ENCODE data around the gene NBEA. TPM values are rescaled to one million over a fixed set of nuclear protein-coding genes. Genes with fewer than 3 reads are reported as not detected.

The NBEA gene
- total and polyA plus RNA-seq, 8 donors, result 1.6 to 36.0 (median 7.7) TPM

- Histone ChIP-seq H3K27ac (no peak overlapping the region), H3K9me3 (no peaks in the 10 kb centered on the region), H3K36me3 (no peaks in the 10 kb centered on the region), H3K27me3 (no peaks in the 10 kb centered on the region), H3K4me3 (no peak overlapping the region), H3K4me1 (no peaks in the 10 kb centered on the region)
- DNase-seq, result no peak
- no peak for TF ChIP-seq CTCF (IDR thresholded peaks at IDR 0.05)
- no peak for TF ChIP-seq POLR2AphosphoS5 (IDR thresholded peaks at IDR 0.05)
- no peak for TF ChIP-seq POLR2A (IDR thresholded peaks at IDR 0.05)
- 40 to 82% (median 68%) methylated on average over 3 to 4 of the region's 4 CpGs for WGBS, 5 donors
- intact Hi-C loops (cut with DNase I; ENCODE audit: low total_unique reads), result no loop called here
Observed at GRCh38 chr13:35687336-35687735, 745.3 kb downstream of the NBEA start.

GRCh38 chr13:35690581-35691207 is 748.6 kb downstream of the NBEA start:
- H3K27me3 ChIP-seq, result no peaks in the 10 kb centered on the region
- WGBS, 5 donors, result 61 to 74% (median 68%) methylated on average over 8 of the region's 8 CpGs
- DNase-seq, result no peak
- no peak for TF ChIP-seq CTCF (IDR thresholded peaks at IDR 0.05)
- TF ChIP-seq POLR2AphosphoS5 (IDR thresholded peaks at IDR 0.05), result no peak
- no peak for TF ChIP-seq POLR2A (IDR thresholded peaks at IDR 0.05)
- no peak for TF ChIP-seq EP300 (IDR thresholded peaks at IDR 0.05)
- no peaks in the 10 kb centered on the region for H3K4me1 ChIP-seq
- H3K27ac ChIP-seq, result no peak overlapping the region
- H3K36me3 ChIP-seq, result no peaks in the 10 kb centered on the region
- intact Hi-C loops (cut with DNase I; ENCODE audit: low total_unique reads), result no loop called here
- no peak overlapping the region for H3K4me3 ChIP-seq
- H3K9me3 ChIP-seq, result no peaks in the 10 kb centered on the region

- DNase-seq, result no peak
- Histone ChIP-seq H3K4me3 (no peak overlapping the region), H3K36me3 (no peaks in the 10 kb centered on the region), H3K9me3 (no peaks in the 10 kb centered on the region), H3K27ac (no peak overlapping the region), H3K27me3 (no peaks in the 10 kb centered on the region), H3K4me1 (no peaks in the 10 kb centered on the region)
- intact Hi-C loops (cut with DNase I; ENCODE audit: low total_unique reads), result no loop called here
- no peak for TF ChIP-seq EP300 (IDR thresholded peaks at IDR 0.05)
- no peak for TF ChIP-seq CTCF (IDR thresholded peaks at IDR 0.05)
- TF ChIP-seq POLR2A (IDR thresholded peaks at IDR 0.05), result no peak
- no peak for TF ChIP-seq POLR2AphosphoS5 (IDR thresholded peaks at IDR 0.05)
- WGBS, 5 donors, result 61 to 83% (median 76%) methylated on average over 9 of the region's 9 CpGs
Observed at GRCh38 chr13:35693134-35693784, 751.2 kb downstream of the NBEA start.

GRCh38 chr13:35694031-35694430 is 752.0 kb downstream of the NBEA start:
- intact Hi-C loops (cut with DNase I; ENCODE audit: low total_unique reads), result no loop called here
- WGBS, 5 donors, result 87 to 93% (median 91%) methylated on average over 13 of the region's 13 CpGs
- Histone ChIP-seq H3K27ac (no peak overlapping the region), H3K27me3 (no peaks in the 10 kb centered on the region), H3K4me3 (no peak overlapping the region), H3K9me3 (no peaks in the 10 kb centered on the region), H3K36me3 (no peaks in the 10 kb centered on the region), H3K4me1 (peaks cover 0 to 4% (median under 1%) of the 10 kb centered on the region in 4 donors)
- no peak for DNase-seq
- TF ChIP-seq POLR2AphosphoS5 (IDR thresholded peaks at IDR 0.05) (no peak), EP300 (IDR thresholded peaks at IDR 0.05) (no peak), POLR2A (IDR thresholded peaks at IDR 0.05) (no peak), CTCF (IDR thresholded peaks at IDR 0.05) (no peak)

Measured in stomach (tissue), 9 donors.